Left lung (tissue), 14 donors: ENCODE measurements around the gene IL20RA. TPM values are rescaled to one million over a fixed set of nuclear protein-coding genes. Genes with fewer than 3 reads are reported as not detected.

Experiments used
- ATAC-seq: fragments of 200-7000 bp; cut with Tn5 transposase; one replicate; pipeline ENCODE4 v1.9.1; 2020; ENCODE audit warnings: moderate library complexity
- DNase-seq, 4 donors: peaks; one replicate each; pipeline ENCODE4 v3.0.0-alpha.2; 2013 to 2020
- H3K27ac ChIP-seq, 2 donors: fragments of 200-600 bp; sonication (generic) in 1 of 2; one replicate each; pipeline versions ENCODE4 v1.5.0 to v1.8.0; 2020 to 2021
- H3K27me3 ChIP-seq, 2 donors: fragments of 200-600 bp; sonication (generic) in 1 of 2; one replicate each; pipeline versions ENCODE4 v1.5.0 to v1.8.0; 2020 to 2021
- H3K36me3 ChIP-seq, 2 donors: fragments of 200-600 bp; sonication (generic) in 1 of 2; one replicate each; pipeline versions ENCODE4 v1.5.0 to v1.8.0; 2020 to 2021
- H3K4me1 ChIP-seq, 2 donors: fragments of 200-600 bp; one replicate each; pipeline ENCODE4 v1.8.0; 2021
- H3K4me3 ChIP-seq, 2 donors: fragments of 200-600 bp; sonication (generic) in 1 of 2; one replicate each; pipeline versions ENCODE4 v1.5.0 to v1.8.0; 2020 to 2021; ENCODE audit warnings: mild to moderate bottlenecking in 1 of 2
- H3K9me3 ChIP-seq, 2 donors: fragments of 200-600 bp; sonication (generic) in 1 of 2; one replicate each; pipeline versions ENCODE4 v1.5.0 to v1.8.0; 2020 to 2021
- CTCF ChIP-seq, 2 donors: fragments of 200-600 bp; sonication (generic) in 1 of 2; IDR thresholded peaks; one replicate each; pipeline versions ENCODE4 v1.5.0 to v1.8.0; 2021; ENCODE audit warnings: antibody characterized with exemption in 2 of 2
- intact Hi-C, 2 donors: fragments of 100-400 bp; cut with DNase I; formaldehyde crosslinking; loops; one replicate each; pipeline versions ENCODE4 v1.11.2 to v1.14.2; 2022
- long read RNA-seq, 12 donors: library from polyadenylated mRNA in 2 of 12; unstranded in 2 of 12; transcript quantifications; one replicate each; pipeline ENCODE4 v2.0.0 and lab custom pipeline, GENCODE V29; 2019 to 2026
- polyA plus RNA-seq, 6 donors: library from polyadenylated mRNA; unstranded; fragments of 120-200 nt; gene quantifications; one replicate each; pipeline ENCODE4 v1.2.1, GENCODE V29; 2013; ENCODE audit not compliant: insufficient read length in 6 of 6
- total RNA-seq, 2 donors: library from RNA; stranded (reverse); fragmentation: NEBNext Ultra II Directional; extraction: Animal tissue kit (Norgen Biotek cat#: 25700); gene quantifications; one replicate each; pipeline ENCODE4 v1.2.1, GENCODE V29; 2021
- donor health status: DM: no; HTN: yes; CAD: no.
- donor health status: DM: no; HTN: no; CAD: no.

Gene IL20RA, protein sequence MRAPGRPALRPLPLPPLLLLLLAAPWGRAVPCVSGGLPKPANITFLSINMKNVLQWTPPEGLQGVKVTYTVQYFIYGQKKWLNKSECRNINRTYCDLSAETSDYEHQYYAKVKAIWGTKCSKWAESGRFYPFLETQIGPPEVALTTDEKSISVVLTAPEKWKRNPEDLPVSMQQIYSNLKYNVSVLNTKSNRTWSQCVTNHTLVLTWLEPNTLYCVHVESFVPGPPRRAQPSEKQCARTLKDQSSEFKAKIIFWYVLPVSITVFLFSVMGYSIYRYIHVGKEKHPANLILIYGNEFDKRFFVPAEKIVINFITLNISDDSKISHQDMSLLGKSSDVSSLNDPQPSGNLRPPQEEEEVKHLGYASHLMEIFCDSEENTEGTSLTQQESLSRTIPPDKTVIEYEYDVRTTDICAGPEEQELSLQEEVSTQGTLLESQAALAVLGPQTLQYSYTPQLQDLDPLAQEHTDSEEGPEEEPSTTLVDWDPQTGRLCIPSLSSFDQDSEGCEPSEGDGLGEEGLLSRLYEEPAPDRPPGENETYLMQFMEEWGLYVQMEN
- 1 to 10 TPM; 4.0 to 6.0 TPM for total RNA-seq
- 1 to 10 TPM; 1.7 to 3.2 (median 2.4) TPM for polyA plus RNA-seq
- long read RNA-seq, donor 1, partial matches to known transcripts = 0 of 1 reads
- long read RNA-seq, donor 1, other reads (novel, unspliced or antisense) = 0 of 1 reads
- long read RNA-seq, donor 2, partial matches to known transcripts = 0 of 4 reads
- long read RNA-seq, donor 2, other reads (novel, unspliced or antisense) = 0 of 4 reads
- long read RNA-seq, donor 3 = 0 reads
- long read RNA-seq, donor 4, partial matches to known transcripts = 0 of 3 reads
- long read RNA-seq, donor 4, other reads (novel, unspliced or antisense) = 1 of 3 reads
- long read RNA-seq, donor 5, partial matches to known transcripts = 0 of 3 reads
- long read RNA-seq, donor 5, other reads (novel, unspliced or antisense) = 0 of 3 reads
- long read RNA-seq, donor 6 = 0 reads
- long read RNA-seq, donor 7 = 0 reads
- long read RNA-seq, donor 8 = 0 reads
- long read RNA-seq, donor 9 = 0 reads
- long read RNA-seq, donor 10, partial matches to known transcripts = 0 of 1 reads
- long read RNA-seq, donor 10, other reads (novel, unspliced or antisense) = 0 of 1 reads
- long read RNA-seq, donor 11 = 0 reads
- long read RNA-seq, donor 12, partial matches to known transcripts = 0 of 1 reads
- long read RNA-seq, donor 12, other reads (novel, unspliced or antisense) = 0 of 1 reads

- H3K4me3 ChIP-seq = peak within 1 kb of the TSS; percentile 53 to 56
Observed at GRCh38 chr6:137044366-137045221, at the start of gene IL20RA. Gene IL20RA (minus strand): TSS chr6:137044965. CDS start chr6:137044728, 237 bp downstream.

GRCh38 chr6:137093183-137094069 is 48.7 kb upstream of the IL20RA start:
- H3K4me3 ChIP-seq = no peak overlapping the region

More at GRCh38 chr6:137044366-137045221, at the start of gene IL20RA:
- Histone ChIP-seq H3K36me3 (no peaks in the 10 kb centered on the region), H3K9me3 (no peaks in the 10 kb centered on the region), H3K27ac (peak within 1 kb of the TSS; percentile 63 to 71), H3K4me1 (peaks cover 0 to 13% of the 10 kb centered on the region in 2 donors), H3K27me3 (peaks cover 3 to 96% of the 10 kb centered on the region in 2 donors)
- no peak for TF ChIP-seq CTCF (IDR thresholded peaks at IDR 0.05)
- DNase-seq (peak; percentile 34 to 83 (median 46)), ATAC-seq (peak; percentile 69)
- intact Hi-C loops = no loop called here

GRCh38 chr6:137092018-137092417 is 47.3 kb upstream of the IL20RA start:
- no peak overlapping the region for H3K27ac ChIP-seq
- intact Hi-C loops = loop anchor here in 1 of 2 donors (10.0 kb wide), 2 partner anchors 223 to 553 kb away; no protein-coding TSS in a partner anchor
- no peak for ATAC-seq
- no peak for TF ChIP-seq CTCF (IDR thresholded peaks at IDR 0.05)
- peaks cover 0 to 11% of the 10 kb centered on the region in 2 donors for H3K4me1 ChIP-seq
- DNase-seq = no peak
- H3K27me3 ChIP-seq = no peaks in the 10 kb centered on the region
- no peaks in the 10 kb centered on the region for H3K9me3 ChIP-seq
- no peaks in the 10 kb centered on the region for H3K36me3 ChIP-seq
- no peak overlapping the region for H3K4me3 ChIP-seq

More at GRCh38 chr6:137093183-137094069, 48.7 kb upstream of the IL20RA start:
- H3K27me3 ChIP-seq = no peaks in the 10 kb centered on the region
- no peaks in the 10 kb centered on the region for H3K9me3 ChIP-seq
- intact Hi-C loops = loop anchor here in 1 of 2 donors (10.0 kb wide), 2 partner anchors 221 to 551 kb away; no protein-coding TSS in a partner anchor
- ATAC-seq (no peak), DNase-seq (no peak)
- no peaks in the 10 kb centered on the region for H3K36me3 ChIP-seq
- no peak for TF ChIP-seq CTCF (IDR thresholded peaks at IDR 0.05)
- H3K4me1 ChIP-seq = peaks cover 0 to 11% of the 10 kb centered on the region in 2 donors
- H3K27ac ChIP-seq = no peak overlapping the region

DNA sequence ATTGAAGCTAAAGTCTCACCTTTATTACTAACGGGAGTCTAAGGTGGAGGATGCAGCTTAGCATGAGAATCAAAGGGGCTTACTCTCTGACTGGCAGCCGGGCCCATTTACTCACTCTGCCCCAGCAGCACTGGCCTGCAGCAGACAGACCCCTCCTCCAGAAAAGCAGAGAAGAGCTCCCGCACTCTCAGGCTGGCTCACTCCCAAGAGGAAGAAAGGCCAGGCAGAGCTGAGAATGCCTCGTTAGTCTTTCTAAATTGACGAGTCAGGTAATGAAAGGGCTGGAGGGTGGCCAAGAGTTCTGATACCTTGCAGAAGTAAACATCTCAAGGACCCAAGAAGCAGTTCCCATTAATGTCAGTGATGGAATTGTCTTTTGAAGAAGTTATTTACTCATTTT is 44.5 kb upstream of the IL20RA start:
- peak; percentile 36 for ATAC-seq
- intact Hi-C loops = no loop called here
- no peak overlapping the region for H3K4me3 ChIP-seq
- no peaks in the 10 kb centered on the region for H3K27me3 ChIP-seq
- H3K4me1 ChIP-seq = no peaks in the 10 kb centered on the region
- H3K36me3 ChIP-seq = no peaks in the 10 kb centered on the region
- DNase-seq = no peak
- H3K27ac ChIP-seq = no peak overlapping the region
- no peak for TF ChIP-seq CTCF (IDR thresholded peaks at IDR 0.05)
- H3K9me3 ChIP-seq = no peaks in the 10 kb centered on the region
